IPS-NIHi11 (cell line): Measurements from ENCODE around the gene STIL.

Experiments
- DNase-seq: peaks from one replicate; pipeline ENCODE4 v3.0.0; 2012; ENCODE audit warnings: mixed read lengths, low spot score

Gene STIL

GRCh38 chr1:47235241-47235681 is 78.7 kb downstream of the STIL start:
- DNase-seq = no peak

DNA sequence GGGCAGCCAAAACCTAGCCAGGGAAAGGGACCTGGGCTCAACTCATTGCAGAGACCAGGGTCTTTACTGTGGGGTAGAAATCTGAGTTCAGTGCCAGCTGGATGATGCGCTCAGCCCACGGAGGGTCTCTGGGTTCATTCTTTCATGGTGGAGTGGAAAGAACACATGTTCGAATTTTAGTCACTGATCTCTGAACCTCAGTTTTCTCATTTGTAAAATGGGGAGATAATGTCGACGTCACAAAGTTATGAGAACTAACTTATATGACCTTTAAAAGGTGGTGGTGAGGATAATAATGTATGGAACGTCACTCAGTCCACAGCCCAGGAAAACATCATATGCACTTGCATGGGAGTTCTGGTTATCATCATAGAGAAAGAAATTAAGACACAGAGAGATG is 80.8 kb downstream of the STIL start:
- DNase-seq = no peak

GRCh38 chr1:47232187-47232874 is 81.6 kb downstream of the STIL start, which contains the start of gene TAL1:
Gene TAL1, minus strand, starts transcription at chr1:47232225. Its CDS starts 6,337 bp downstream, at chr1:47225888.
- peak; percentile 48 for DNase-seq

DNA sequence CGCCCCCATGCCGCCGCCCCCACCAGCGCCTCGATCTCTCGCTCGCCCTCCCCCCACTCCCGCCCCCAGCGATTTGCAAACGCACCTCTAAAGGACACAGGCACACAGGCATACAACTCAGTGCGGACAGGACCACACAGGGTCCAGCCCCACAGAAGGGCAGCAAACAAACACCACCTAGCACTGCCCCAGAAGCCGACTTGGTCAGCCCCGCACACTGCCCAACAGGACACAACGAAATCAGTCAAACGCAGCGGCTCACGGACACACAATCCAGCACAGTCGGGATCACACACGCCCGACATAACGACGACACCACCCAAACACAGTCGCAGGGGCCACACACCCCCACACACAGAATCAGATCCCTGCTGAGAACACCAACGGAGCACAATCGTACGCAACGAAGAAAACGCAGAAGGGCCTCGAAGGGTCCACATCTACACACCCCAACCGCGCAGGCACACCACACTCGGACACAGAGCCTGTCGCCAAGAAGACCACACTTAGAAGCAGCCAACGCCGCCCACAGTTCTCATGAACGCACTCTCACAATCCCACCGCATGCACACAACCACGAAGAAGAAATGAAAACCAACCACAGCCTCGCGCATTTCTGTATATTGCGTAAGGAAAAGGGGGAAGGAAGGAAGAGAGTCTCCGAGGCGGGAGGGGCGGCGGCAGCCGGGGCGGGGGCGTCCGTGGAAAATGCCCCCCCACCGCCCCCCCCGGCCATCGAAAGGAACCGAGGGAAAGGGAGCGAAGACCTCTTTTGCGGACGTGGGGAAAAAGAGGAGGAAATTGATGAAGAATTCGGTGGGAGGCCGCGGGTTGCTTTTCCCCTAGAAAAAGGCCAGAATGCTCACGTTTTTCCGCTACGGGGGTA is 82.4 kb downstream of the STIL start:
- DNase-seq = peak; percentile 26

DNA sequence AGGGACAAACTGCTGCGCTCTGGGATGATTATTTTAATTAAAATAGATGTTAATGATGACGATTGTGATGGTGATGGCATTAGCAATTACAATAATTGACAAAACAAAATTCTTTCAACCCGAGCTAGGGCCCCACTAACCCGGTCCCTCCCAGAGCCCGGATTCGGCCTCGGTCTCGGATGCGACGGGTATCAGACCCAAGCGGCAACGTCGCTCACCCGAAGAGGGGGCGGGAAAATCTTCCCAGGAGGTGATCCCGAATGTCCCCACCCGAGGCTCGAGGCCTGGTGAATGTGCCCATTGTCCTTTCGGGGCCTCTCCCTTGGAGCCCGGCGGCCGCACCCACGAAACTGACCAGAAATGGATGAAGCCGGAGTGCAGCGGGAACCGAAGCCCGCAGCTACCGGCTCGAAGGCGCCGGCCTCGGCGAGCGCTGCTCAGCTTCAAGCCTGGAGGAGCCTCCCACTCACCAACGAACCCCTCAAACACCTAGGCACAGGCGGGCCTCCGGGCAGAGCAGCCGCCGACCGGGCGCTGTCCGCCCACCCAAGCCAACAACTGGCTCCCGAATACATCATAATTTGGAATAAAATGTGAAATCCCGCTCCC is 83.2 kb downstream of the STIL start:
- peak; percentile 51 for DNase-seq

DNA sequence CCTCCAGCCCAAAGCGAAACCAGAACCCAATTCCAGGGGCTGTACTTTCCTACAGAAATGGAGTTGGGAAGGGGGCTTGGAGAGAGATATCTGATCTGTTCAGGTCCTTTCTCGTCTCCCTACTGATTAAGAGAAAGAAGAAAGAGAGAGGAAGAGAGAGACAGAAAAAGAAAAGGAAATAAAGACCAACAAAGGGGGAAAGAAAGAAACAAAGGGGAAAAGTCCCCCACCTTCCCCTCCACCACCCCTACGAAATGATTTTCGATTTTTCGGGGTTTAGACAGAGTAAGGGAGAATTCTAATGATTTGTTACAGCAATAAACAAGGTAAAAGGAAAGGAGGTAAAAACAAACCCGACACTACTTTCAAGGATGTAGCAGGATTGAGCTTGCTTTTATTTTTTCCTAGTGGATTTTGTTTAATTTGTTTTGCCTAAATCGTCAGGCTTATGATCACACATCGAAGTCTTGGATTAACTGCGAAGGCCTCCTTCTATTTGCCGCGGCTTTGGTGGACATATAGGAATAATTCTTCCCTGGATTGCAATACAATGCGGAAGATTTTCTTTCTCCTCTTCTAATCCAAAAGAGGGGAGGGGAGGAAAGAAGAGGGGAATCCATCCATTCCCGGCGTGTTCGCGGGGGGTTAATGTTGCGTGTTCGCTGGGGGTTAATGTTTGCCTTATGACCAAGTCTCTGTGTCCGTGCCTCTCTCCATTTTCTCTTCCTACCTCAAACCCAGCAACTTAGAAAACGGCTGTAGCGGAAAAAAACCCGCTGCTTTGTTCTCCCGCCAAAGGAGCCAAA is 83.9 kb downstream of the STIL start:
- DNase-seq = no peak

DNA sequence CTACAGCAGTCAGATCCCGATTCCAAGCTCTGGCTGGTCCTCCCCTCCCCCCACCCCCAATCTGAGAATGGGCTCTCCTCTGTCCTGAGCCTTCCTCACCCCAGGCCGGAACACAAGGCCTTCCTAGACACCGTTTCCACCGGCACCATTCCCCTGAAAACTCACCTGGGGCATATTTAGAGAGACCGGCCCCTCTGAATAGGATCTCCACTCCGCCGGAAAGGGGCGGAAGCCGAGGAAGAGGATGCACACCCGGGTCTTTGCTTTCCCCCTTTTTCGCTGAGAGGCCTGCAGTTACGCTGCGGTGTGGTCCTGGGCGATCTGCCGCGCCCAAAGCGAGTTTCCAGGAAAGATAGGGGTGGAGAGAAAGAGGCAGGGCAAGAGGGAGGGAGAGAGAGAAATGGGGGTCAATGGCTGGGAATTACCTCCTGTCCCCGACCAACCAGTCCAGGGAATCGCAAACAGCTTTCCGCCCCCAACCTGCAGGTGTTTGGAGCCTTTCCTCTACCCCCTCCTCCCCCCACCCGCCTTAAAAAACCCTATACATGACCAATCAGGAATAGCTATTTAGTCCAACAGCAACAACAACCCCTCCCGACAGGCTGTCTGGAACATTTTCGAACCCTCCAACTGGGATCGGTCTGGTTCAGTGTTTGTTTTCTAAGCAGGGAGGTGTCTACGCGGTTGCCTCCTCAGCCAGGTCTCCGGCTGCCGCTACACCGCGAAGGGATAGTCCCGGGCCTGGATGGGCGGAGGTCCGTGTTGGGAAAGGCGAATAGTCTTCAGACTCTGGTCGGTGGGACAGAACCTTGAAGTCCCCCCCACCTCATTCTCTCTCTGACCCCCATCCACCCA is 84.7 kb downstream of the STIL start:
- peak; percentile 45 for DNase-seq

DNA sequence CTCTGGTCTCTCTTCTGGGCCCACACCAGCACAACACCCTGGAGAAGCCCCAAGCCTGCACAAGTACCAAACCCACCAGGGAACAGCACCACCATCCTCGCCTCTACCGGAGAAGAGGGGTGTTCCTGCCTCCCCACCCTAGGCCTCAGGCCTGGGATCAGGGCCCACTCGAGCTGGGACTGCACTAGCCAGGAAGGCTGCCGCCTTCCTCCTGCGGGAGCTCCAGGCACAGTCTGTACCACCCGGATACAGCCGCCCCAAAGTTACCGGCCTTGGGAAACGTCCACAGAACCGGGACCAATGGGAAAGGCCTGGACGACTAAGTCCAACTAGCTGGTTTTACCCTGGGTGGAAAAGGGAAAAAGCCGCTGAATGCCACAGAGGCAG is 85.3 kb downstream of the STIL start:
- DNase-seq = no peak

- DNase-seq = no peak
These were observed 86.4 kb downstream of the STIL start for GRCh38 chr1:47227341-47228232.

DNA sequence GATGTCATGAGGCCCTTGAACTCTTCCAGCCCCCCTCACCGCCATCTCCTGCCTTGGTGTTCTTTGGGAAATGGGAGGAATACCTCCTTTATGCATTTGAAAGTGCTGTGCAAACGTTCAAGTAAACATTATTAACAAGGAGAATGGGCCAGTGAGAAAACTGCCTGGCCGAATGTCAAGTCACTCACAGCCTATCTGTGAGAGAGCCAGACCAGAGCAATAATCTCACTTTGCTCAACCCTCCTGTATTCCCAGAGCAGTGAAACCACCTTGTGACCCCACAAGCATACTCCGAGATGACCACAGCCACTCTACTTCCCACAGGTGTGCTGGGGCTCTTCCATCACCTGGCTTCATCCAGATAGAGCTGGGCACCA is 87.1 kb downstream of the STIL start:
- DNase-seq = no peak

DNA sequence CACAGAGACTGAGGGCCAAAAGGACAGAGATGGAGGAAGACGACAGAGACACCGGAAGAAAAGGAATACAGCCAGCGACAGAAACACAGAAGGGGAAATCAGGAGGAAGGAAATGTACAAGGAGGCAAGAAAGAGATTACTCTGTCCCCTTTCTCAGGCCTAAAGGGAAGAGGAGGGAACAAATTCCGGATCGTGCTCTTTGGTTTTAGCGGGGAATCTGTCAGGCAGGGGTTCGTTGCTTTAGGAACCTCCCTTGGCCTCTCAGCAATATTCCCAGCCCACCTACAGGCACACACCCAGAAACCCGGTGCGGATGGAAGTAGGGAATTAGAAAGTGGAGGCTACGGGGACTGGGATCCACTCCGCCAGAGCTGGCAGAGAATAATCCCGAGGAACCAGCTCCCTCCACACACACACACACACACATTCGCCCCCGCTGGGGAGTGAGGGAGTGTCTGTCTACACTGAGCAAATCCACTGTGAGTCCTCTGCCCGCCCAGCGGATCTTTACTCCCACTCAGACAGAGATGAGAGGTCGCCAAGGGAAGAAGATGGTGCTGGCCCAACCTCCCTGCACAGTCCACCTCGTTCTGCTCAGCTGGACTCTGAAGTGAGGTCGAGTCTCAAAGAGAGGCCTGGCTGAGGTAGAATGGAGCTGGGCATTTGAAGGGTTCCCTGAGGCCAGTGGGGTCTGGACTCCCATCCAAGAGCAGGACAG is 87.7 kb downstream of the STIL start:
- DNase-seq = no peak

GRCh38 chr1:47225430-47226100 is 88.4 kb downstream of the STIL start:
- peak; percentile 54 for DNase-seq

DNA sequence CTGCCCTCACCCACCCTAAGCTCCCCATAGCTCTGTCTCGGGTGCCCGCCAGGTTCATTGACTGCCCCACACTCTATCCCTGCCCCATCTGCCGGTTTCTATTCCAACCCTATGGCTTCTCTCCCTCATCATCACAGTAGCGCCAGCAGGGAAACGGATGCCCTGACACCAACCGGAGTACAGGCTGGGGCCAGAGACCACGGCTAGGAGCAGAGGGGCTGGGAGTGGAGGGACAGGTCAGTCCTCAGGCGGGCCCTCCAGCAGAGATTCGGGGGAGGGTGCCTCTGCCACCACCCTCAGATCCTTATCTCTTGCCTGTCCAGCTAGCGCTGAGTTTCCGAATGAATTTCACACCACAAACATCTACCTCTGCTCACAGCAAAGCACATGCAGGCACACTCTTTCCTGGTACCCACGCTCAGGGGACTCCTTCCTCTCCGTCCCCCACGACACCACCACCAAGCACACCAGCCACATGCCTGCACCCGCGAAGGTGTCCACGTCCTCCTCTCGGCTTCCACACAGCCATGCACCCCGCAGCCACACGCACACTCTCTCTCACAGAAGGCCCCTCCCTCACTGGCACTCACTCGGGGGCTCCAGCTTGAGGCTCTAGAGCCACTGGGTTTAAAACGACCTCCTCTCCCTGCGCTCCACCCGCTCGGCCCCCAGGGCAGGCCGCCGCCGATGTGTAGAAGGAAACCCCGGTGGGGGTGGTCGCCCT is 89.1 kb downstream of the STIL start:
- DNase-seq = no peak

- DNase-seq = no peak
These were observed 89.8 kb downstream of the STIL start for GRCh38 chr1:47223921-47224675.

GRCh38 chr1:47223174-47223920 is 90.6 kb downstream of the STIL start:
- DNase-seq = no peak

GRCh38 chr1:47222476-47222875 is 91.5 kb downstream of the STIL start:
- DNase-seq = no peak
